HS-5 (cell line): ENCODE results near the gene SLC5A3.

ENCODE experiments used
- DNase-seq: peaks from one replicate; pipeline ENCODE4 v3.0.0-alpha.2; 2012; ENCODE audit warnings: low read depth

The SLC5A3 gene

DNA sequence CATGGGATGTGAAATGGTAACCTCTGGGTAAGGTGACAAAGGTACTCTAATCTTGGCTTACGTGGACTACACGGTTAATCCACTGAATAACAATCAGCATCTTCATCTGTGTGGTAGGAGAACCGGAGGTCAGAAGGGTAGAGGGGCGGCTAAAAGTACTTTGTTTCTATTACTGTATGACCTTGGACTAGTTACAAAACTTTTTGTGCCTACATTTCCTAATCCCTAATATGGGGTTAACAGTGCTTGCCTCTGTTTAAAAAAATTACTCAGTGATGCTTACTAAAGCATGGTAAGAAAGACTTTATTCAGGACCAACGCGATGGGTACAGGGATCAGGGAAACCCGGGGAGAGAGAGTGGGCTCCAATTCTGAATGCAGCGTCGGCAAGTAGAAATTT is 1.7 kb upstream of the SLC5A3 start:
- no peak for DNase-seq

DNA sequence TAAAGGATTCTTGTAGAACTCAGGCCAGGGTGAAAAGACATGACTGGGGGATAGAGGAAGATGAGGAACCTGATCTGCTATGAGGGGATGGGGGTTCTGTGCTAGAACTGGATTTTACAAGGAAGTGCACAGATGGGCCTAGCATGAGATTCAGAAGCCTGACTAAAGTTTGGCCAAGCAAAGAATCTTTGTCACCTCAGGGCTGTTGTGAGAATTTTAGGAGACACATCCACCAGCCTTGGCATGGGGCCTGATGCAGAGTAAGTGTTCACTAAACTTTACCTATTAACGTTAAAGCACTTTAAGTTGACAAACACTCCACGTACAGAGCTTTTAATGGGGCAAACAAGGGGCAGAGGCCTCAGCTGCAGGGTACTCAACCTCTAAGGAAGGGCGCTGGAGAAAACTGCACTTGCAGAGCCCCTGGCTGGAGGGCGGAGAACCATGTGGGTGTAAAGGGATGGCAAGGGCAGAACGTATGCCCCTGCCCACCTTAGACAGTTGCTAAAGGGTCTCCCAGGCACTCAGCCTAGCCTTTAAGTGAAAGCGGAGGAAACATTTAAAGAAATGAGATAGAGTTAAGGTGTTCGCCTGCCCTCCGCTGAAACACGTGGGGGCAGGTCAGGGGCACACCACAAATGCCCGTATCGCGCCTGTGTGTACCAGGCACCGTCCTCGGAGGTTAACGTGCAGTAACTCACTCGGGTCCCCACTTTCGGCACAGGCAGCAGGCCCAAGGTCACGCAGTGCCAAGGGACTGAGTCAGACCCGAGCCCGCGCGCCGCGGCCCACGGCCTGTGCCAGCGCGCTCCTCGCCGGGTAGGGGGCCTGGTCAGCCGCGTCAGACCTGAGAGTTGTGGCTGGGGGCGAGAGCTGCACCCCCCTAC is 990 bp upstream of the SLC5A3 start:
- DNase-seq: no peak

DNA sequence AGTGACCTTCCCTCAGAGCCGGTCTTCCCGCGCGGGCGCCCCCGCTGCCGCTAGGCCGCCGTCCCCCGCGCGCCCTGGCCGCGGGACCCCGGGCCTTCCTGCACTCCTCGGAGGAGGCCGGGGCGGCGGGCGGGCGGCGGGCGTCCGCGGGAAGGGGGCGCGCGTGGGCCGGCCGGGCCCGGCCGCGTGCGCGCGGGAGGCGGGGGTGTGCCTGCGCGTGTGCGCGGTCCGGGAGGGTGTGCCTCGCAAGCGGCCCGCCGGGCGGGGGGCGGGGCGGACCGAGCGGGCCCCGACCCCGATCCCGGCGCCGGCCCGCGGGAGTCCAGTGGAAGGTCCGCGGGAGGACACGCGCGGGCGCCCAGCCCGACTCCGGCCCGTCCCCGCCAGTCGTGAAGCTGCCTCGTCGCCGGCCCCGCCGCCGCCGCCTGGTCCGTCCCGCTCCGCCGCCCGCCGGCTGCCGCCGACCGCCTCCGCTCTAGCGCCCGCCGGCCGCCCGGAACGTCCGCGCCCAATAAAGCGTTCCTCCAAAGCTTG is 438 bp downstream of the SLC5A3 start:
- DNase-seq: no peak

DNA sequence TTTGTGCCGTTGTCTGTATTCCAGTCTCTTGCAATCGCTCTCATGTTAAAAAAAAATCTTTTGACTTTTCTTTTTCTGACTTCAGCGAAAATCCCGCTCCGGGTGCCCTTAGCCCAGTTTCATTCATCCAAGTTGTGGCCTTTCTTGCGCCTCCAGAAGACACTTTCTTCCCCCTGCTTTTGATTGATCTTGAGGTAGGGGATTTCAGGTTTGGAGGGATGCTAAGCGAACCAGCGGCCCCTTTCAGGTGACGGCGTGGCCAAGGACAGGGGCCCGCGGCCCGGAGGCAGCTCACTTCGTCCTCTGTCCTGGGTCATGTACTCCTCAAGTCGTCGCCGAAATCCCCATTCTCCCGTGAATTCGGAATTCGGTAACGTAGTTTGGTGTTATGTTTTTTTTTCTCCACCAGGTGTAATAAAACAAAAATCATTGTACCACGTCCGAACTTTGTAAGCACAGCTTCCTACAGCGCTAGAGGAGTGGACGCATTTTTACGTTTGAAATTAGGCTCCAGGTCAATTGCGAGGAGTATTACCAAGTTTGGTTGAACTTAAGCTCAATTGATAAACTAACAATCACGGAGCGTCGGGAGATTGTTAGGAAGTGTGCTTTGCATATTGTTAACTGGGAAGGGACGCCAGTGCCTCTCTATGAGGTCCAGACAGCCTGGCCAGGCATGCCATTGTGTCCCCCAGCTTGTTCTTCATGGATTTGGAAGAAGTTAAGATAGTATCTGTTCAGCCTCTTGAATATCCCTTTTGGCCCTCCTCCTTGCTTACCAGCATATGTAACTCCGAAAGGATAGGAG is 1.1 kb downstream of the SLC5A3 start:
- no peak for DNase-seq

DNA sequence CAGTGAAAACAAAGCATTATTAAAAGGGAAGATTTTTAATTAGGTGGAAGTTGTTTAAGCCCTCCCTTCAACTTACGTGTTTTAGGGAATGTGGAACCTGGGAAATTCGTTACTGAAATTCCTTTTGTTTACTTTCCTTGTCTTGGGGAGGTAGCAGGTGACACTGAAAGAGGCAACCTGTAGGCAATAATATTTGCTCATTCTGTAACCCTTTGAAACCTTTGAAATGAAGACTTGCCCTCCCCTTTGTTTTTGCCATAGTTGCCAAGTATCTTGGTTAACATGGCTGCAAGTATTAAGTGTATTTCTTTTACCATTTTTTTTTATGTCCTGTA is 1.7 kb downstream of the SLC5A3 start:
- no peak for DNase-seq

DNA sequence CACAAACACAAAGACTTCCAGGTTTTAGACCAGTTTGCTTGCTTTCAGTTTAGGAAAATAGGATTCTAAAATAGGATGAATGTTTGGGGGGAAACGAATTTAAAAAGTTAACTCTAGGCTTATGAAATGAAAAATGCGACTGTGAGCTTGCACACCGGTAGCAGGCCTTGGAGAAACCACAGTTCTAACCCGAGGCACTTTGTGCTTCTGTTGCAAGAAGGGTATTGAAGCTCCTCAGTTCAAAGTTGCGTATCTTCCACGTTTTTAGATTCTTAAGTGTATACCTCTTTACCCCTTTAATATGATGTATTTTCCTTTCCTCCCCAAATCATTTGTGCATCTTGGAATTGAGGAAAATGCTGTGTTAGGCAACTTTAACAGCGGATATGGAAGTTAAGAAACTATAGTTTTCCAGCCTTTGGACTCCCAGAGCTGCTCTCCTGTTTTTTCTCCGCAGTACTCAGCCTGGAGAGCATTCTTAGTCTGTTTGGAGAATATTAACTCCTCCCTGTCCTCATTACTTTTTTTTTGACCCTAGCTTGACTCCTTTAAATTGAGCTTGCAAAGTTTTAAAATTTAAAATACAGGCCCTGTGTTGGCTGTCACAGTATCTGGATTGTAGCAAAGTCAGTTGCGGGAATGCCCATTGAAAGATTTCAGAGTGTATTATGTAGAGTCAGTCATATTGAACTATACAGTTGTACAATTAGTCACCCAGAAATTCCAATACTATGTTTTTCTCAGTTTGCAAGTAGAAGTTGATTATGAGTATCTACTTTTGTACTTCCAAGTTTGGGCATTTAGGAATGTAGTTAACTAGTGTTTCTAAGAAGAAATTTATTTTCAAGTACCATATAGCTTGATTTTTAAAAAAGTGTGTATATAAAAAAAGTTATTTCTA is 2.6 kb downstream of the SLC5A3 start:
- no peak for DNase-seq

DNA sequence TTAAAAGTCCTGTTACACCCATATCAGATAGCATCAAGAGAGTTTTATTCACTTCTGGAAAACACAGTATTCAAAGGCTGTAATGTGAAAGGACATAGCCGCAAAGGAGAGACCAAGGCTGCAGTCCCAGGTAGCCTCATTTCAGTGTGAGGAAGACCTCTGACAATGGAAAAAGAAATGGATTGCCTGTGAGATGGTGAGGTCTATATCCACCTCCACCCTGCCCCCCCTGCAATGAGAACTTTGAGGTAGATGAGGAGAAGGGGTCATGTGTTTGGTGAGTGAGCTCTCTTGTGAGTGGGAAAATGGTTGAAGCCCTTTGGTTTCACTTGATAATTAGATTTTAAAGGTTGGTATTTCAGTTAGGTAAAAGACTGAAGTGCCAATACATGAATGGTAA is 3.5 kb downstream of the SLC5A3 start:
- DNase-seq: no peak

DNA sequence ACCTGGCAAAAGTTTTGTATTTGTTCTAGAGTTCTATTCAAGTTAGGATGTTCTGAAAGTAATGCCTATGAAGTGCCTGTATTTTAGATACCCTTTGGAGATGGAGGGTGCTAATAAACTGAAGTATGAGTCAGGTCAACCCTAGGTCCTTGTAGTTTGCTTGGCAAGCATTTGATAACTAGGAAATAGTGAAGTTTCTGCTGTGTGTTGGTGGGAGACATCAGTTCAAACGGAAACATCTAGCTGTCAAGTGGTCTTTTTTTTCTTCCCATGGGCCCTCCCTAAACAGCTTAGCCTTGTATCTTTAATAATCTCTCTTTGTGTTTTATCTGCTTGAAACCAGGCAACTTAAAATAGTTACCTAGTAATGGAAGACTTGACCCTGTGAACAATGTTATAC is 4.5 kb downstream of the SLC5A3 start:
- DNase-seq: no peak

DNA sequence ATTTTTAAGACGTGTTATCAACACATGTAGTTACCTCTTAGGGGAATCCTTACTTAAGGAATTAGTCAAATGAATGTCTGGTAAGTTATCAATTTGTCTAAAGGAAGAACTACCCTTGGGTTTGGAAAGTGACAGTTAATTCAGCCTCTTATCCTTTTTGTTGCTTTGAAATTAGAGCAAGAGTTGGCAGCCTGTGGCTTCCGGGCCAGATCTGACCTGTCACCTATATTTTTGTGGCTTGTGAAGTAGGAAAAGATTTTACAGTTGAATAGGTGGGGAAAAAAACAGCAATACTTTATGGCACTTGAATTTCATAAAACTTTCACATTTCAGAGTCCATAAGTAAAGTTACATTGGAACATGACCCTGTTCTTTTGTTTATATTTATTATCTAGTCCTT is 5.5 kb downstream of the SLC5A3 start:
- no peak for DNase-seq

DNA sequence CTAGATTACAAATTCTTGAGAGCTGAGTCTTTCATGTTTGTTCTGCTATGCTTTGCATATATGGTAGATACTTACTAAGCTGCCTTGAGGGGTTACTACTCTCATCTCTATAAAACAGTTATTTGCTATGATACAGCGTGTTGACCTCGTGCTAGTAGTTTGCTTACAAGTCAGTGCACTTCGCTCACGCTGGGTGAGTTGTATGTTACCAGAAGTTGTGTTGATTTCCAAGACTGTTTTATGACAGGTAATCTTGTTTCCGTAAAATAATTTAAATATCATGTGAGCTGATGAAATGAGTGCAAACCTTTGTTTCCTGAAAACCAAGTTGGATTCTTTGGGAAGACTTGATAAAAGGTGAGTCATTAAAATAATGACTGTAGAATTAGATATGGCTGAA is 7.3 kb downstream of the SLC5A3 start:
- DNase-seq: no peak

DNA sequence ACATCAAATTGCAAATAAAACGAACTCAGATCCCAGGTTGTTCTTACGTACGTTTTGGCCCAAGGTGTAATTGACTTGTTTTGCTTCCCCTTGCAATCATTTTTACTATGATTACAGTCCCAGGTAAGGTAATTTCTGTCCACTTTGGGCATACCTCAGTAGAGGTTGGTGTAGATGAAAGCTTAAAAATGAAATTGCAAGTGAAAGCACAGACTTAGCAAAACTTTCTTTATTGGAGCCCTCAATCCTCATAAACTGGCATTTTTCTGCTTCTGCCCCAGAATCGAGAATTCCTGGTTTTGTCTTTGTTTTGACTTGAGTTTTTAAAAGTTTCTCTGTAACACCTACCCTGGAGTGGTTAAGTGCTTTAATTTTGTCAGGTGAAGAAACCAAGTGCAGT is 9.4 kb downstream of the SLC5A3 start:
- no peak for DNase-seq

DNA sequence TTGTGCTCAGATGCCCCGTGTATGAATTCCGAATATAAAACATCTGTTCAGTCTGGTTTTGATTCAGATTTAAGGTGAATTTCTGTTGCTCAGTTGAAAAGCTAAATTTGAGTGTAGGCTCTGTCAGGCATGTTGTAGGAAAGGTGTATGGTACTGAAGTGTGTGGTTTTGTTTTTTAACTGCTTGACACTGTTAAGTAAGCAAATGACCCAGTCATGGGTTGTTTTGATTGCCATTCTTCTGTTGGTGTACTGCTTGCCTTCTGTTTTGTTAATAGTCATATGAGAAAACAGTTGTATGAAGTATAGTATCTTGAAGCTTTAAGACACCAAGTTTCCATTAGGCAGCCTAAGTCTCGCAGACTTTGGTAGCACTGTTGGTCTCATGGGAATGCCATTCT is 10.0 kb downstream of the SLC5A3 start:
- DNase-seq: no peak

DNA sequence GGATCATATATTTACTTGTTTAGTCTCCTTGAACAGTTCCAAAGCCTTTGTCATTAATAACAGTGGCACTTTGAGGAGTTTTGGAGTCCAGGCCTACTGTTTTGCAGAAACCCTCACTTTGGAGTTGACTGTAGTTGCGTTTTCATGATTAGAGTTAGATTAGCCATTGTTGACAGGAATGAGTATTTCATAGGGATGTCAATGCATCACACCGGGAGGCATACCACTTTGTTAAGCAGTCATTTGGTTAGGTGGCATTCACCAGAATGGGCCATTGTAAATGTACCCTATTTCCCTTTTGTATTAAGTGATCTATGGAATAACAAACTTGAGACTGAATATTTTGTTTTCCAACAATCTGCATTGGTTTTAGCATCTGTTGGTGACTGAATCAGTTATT is 11.8 kb downstream of the SLC5A3 start:
- DNase-seq: no peak

DNA sequence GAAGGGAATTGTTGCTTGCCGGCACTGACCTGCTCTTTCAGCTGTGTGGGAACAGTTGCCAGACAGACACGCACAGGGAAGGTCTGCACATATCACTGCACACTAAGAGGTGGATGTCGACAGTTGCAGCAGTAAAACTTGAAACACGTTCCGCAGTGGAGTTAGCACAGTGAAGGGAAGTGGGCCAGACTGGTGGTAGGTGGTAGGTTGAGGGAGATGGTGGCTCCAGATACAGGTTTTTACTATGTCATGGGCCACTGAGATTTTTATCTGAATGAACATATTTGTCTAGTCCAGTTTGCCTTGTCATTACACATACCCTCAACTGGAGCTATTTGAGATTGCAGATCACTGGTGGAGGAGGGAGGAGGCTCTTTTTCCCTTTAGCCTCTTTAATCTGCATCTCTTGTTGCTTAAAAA is 13.5 kb downstream of the SLC5A3 start:
- DNase-seq: no peak

DNA sequence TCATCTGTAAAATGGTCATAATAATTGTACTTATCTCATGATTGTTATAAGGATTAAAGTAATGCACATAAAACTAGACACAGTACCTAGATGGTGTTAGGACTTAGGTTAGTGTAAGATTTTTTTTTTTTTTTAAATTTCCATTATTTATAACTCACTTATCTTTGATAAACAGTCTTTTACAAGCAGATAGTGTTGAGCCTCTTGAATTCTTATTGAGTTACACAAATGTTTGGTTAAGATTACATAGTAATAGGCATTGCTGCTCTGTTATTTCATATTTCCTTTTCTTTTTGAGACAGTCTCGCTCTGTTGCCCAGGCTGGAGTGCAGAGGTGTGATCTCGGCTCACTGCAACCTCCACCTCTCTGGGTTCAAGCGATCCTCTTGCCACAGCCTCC is 15.4 kb downstream of the SLC5A3 start:
- DNase-seq: no peak

DNA sequence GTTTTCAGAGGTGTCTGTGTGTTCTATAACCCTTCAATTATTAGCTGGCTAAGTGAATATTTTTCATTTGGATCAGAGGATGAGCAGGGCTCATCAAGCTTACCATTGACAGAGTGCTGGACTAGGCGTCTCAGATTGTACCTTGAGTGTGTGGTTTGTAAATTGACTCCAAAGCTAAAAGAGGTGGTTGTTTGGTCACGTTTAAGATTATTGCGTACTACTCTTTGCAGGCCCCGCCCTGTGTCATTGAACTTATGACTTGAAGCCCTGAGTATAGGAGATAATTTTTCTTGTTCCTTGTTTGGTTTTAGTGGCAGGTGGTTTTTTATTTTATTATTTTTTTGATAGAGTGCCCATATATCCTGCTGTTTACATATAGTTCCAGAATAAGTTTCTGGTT is 17.7 kb downstream of the SLC5A3 start:
- no peak for DNase-seq

DNA sequence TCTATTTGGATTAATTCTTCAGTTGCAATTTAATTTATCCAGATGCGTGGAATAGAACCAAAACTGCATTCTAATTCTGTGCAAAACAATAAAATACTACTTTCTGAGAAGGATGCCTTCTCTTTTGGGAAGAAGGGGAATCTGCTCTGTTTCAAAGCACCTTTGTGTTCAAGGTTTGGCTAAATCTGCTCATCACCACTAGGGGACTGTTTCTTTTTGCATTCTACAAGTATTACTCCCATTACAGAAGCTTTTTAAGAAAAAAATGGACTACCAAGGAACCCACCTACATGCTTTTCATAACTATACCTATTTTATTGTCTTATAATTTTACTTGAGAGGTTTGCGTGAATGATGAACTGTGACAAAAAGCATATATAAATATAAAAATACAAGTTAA is 18.2 kb downstream of the SLC5A3 start:
- no peak for DNase-seq

DNA sequence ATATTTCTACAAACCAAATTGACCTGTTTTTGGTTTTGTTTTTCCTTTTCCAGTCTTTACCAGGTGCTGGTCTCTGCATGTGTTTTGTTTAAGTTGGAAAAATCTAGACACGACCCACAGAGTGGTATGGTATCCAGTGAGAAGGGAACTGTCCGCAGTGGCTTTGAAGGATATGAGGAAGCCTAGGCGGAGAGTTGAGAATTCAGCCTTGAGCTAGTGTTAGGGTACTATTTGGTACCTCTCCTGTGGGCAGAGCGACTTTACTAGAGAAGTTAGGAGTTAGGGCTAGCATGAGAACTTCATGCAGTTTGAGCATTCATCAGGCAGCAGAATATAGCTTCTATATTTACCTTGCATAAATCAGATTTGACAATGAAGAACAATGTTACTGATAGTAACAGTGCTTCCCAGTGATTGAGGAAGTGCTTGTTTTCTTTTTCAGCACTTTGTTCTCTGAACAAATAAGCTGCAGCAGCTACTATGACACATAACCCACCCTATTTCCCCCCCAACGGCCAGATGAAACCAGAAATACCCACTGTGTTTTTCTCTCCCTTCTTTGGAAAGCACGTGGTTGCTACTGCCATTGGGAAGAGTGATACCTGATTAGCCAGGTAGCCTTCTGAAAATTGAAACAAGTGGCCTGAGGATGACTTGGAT is 19.0 kb downstream of the SLC5A3 start:
- DNase-seq: no peak

DNA sequence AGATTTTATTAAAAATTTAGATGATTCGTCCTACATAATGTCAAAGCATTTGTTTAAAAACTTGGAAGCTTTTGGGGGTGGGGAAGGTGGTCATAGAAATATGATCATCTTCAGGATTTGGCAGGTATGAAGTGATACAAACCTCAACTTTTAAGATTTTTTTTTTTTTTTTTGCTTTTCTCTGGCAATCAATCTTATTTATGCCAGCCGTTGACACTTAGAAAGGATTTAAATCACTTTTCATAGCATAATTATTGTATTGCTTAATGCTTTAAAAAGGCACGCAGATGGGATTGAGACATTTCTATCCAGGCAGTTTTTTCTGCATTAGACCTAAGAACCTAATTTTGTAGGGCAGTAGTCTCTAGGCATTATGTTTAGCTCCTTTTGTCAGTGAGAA is 19.7 kb downstream of the SLC5A3 start:
- DNase-seq: no peak

DNA sequence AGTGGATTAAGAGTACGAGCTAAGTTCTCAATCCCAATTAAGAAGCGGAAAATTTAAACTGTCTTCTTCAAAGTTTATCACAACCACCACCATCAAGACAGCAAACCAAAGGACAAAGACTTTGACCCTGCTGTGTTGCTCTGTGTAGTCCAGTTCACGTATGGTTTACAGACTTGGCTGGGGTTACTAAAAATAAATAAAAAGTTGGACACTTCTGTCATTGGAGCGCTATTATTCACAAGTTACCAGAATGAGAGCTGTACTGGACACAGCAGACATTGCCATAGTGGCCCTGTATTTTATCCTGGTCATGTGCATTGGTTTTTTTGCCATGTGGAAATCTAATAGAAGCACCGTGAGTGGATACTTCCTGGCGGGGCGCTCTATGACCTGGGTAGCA is 21.6 kb downstream of the SLC5A3 start:
- no peak for DNase-seq

DNA sequence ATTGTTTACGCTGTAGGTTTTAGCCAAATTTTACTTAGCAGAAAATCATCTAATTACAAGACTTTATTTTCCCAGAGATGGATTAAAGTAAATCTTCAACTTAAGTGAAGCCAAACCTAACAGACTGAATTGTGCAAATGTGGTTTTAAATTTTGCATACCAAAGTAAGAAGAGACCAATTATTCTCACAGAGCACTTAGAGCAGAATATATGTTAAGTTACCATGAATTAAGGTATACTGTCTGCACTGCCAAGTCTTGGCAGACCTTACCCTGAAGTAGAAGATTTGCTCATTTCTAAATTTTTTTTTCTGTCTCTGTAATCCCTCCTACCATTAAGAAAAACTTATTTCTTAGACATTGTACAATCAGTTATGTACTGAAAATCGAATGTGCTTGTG is 24.1 kb downstream of the SLC5A3 start:
- DNase-seq: no peak

DNA sequence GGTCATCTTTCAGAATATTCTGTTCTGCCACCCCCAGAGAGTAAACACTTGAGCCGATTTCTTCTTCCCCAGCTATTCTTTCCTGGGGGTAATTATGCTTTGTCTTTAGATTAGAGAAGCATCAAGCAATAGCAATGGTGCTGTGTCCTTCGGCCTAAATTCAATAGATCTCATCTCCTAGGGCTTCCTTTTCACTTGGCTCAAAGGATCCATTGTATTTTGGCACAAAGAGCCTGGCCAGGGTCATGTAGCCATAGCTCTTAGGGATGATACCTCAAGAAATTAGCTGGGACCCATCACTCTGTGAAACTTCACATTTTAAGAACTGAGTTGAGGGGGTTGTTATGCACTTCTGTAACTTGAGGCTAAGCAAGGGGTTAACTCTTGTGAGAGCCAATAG is 27.0 kb downstream of the SLC5A3 start:
- no peak for DNase-seq
